HG03460 (cell line): ENCODE results near the gene MAD1L1.

ENCODE experiments used
- ATAC-seq: cut with Tn5 transposase; IDR thresholded peaks from one replicate; pipeline ENCODE4 v1.9.1; 2021; ENCODE audit not compliant: unreplicated experiment

MAD1L1 gene

DNA sequence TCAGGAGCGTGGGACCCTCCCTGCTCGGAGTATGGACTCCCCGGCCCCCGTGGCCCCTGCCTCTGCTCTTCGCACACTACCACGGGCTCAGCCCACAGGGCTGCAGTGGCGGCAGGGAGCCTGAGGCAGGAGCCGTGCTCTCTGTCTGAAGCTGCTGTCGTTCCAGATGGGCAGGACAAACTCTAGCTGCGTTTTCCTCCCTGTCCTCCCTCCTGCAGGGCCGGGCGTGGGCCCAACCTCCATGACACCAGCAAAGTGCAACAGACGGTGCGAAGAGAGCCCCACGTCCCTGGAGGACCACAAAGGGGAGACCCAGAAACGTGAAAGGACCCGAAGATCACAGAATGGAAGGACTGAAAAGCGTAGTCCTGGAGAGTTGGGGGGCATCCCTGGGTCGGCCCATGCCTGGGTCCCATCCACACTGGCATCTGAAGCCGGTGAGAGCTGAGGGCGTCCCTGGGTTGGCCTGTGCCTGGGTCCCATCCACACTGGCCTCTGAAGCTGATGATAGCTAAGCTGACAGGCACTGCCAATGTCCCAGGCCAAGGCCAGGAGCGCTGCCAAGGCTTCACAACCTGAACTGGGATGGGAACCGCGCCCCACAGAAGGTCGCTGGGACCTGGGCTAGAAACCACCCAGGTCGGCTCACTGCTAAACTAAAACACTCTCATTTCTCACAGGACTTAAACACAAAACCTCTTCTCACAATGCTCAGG lies 267.0 kb downstream of the MAD1L1 start:
- no peak for ATAC-seq

DNA sequence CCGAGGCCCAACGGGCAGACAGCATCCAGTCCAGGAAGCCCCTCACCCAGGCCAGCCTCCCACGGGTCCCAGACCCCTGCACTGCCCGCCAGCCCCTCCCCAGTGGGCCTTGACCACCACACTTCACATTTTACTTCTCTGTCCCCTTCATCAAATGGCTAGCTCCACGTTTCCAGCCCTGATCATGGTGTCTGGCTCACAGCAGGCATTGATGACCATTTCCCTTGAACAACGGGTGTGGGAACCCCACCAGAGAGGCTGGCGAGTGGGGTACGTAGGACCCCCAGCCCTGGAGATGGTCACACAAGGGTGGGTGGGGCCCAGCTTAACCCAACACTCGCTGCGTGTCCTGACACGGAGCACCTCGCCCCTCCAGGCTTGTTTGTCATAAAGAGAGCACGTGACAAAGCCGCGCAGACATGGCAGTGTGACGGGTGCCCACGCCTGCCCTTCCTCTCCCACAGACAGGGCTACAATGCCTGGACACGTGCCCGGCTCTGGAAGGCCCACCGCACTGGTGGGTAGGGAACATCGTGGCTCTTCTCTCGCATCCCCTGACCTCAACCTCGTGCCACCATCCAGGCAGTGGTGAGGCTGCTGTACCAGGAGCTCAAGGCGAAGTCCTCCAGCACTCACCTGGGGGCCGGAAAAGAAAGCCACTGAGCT lies 267.7 kb downstream of the MAD1L1 start:
- no peak for ATAC-seq

DNA sequence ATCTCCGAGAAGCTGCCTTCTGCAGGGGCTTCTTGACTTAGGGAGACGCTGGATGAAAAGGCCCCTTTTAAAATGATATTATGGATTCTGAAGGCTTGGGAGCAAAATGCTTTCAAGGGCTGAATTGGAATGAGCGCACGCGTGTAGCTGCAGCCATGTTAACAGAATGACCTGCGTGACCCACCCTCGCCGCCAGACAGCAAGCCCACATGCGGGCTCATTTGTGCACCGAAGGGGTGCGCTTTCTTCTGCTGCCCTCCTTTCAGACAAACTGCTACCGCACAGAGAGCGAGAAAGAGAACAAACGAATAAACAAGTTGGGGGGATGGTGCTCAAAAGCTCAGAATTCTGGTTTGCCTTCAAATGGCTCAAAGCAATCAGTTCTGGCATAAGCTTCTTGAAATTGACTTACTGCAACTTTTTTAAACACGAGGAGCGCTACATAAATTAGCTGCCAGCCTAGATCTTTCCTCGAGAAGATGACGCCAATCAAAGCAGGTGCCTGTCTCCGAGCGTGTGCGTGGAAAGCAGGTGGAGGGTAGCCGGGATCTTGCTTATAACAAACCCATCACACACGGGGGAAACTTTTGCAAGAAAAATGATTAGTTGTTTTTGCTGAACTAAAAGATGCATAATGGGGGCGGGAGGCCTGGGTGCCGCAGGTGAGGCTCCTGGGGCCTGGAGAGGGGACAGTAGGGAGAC lies 268.4 kb downstream of the MAD1L1 start:
- ATAC-seq: no peak

DNA sequence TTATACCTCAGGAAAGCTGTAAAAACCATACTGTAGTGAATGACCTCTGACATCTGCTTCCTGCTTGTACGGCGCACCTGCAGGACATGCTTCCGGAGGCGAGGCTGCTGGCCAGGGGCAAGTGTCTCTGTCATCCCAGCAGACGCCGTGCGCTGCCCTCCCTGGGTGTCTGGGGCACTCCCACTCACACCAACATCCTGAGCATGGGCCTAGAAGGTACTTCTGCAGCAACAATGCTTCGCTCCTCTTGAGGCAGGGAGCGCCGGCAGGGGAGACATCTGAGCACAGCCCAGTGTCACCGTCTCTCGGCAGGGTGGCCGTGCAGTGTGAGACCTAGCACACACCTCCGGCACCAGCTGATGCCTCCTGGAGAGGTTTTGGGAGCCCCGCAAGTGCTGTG lies 269.2 kb downstream of the MAD1L1 start:
- ATAC-seq: no peak

DNA sequence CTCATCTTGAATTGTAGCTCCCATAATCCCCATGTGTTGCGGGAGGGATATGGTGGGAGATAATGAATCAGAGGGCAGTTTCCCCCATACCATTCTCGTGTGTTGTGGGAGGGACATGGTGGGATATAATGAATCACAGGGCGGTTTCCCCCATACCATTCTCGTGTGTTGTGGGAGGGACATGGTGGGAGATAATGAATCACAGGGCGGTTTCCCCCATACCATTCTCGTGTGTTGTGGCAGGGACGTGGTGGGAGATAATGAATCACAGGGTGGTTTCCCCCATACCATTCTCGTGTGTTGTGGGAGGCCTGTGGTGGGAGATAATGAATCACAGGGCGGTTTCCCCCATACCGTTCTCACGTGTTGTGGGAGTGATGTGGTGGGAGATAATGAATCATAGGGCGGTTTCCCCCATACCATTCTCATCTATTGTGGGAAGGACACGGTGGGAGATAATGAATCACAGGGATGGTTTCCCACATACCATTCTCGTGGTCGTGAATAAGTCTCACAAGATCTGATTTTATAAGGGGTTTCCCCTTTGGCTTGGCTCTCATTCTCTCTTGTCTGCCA lies 271.0 kb downstream of the MAD1L1 start:
- no peak for ATAC-seq

DNA sequence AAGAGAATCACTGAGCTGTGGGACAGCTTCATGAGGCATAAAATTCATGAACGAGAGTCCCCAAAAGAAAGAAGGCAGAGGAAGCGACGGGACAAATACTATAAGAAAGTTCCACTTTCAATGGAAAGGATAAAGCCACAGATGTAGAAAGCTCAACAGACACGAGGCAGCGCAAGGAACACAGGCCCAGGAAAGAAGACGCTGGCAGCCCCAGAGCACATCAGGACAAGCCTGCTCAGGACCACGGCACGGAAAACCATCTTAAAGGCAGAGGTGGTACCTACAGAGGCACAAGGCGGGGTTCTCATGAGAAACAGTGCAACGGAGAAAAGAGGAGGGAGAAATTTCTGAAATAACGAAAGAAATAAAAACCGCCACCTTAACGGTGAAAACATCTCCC lies 273.4 kb downstream of the MAD1L1 start:
- no peak for ATAC-seq

DNA sequence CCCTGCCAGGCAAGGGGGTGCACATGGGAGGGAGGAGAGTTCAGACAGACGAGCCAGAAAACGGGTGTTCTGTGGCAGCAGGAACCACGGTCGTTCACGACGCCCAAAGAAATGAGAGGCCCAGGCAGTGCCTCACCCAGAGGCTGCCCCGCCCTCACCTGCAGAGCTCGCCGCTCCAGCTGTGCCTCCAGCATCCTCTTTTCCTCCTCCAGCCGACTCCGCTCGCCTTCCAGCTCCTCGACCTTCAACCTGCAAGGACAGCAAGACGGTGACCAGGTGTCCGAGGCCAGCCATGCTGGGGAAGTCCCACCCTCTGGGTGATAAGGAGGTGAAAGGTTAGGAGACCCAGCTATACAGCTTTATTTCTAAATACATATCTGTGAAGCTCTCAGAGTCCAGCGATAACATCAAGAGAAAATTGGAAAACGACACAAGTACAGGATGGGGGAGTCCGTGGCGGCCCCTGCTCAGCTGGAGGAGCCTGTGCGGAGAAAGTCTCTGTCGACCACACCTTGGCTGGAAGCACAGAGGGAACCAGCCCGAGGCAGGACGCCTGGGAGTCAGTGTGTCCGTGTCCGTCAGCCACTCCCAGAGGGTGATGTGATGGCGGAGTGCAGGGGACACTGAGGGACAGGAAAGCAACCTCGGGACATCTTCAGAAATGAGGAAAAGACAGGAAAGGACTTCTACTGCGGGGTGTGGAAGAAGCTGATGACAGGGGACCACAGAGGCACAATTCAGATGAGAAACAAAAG lies 275.1 kb downstream of the MAD1L1 start:
- no peak for ATAC-seq

DNA sequence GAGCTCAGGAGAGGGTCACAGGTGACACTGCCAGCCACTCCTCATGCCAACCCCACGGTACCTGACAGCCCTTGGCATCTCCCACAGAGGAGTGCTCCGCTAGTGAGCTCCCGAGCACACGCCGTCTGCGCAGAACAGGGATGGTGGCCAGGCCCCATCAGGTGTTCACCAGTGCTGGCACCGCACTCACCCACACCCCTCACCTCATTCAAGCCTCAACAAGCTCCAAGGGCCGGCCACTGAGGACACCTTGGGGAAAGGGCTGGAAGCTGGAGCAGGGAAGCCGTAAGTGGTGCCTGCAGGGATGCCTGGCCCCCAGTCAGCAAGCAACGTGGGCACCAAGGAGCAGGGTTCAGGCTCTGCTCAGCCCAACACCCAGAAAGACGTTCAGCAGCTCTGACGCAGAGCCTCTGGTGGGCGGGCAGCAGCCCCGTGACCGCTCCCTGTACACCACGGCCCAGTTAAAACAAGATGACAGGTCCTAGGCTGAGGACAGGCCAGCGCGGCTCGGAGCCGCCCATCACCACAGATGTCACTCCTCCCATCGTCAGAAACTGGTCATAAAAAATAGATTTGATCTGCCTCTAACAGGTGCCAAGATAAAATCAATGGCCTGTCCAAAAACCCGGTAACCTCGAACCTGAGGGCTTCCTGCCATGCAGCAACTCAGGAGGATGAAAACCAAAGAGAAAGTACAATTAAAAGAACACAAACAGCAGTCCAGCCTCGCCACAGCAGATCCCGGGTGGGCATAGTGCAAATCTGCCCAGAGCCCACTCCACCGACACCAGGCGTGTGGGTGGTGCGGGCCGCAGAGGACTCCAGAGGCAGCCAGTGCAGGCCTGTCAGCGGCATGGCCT lies 275.9 kb downstream of the MAD1L1 start:
- no peak for ATAC-seq

DNA sequence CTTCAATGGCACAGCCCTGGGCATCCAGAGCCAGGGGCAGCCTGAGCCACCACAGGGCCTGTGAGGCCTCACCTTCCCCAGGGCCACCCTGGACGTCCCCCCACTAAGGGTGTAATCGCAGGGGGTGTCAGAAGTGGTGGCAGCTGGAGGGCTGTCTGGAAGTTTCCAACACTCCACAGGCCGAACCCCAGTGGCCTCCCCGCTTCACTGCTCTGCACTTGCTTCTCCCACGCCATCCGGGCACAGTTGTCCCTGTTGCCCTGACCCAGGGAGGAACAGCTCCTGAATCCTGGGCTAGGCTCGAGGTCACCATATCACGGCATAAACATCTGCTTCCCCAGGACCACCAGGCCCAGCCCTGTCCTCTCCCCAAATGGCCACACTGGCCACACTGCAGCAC lies 276.6 kb downstream of the MAD1L1 start:
- no peak for ATAC-seq

DNA sequence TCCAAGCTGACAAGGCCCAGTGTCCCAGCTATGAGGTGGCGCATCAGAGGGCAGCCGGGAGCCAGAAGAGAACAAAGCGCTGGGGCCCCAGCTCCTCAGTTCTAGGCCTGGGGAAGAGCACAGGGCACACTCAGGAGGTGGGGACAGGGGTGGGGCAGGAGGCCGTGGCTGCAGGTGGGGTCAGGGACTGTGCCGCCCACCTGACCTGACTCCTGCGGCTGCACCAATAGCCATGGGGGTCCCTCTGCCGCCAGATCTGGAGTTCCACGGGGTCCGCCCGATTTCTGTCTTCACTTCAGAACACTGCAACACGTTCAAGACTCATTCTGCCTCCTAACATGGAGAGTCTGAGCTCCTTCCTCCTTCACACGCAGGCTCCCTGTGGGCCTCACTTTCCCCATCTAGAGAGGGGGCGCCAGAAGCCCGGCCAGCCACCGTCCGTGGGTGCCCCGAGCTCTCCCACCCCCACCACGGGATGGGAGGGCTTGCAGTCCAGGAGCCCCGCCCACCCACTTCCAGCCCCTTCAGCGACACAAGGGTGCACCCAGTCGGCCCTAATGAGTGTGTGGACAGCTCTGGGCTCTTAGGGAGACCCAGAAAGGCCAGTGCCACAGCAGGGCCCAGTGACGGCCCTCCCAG lies 278.3 kb downstream of the MAD1L1 start:
- no peak for ATAC-seq

DNA sequence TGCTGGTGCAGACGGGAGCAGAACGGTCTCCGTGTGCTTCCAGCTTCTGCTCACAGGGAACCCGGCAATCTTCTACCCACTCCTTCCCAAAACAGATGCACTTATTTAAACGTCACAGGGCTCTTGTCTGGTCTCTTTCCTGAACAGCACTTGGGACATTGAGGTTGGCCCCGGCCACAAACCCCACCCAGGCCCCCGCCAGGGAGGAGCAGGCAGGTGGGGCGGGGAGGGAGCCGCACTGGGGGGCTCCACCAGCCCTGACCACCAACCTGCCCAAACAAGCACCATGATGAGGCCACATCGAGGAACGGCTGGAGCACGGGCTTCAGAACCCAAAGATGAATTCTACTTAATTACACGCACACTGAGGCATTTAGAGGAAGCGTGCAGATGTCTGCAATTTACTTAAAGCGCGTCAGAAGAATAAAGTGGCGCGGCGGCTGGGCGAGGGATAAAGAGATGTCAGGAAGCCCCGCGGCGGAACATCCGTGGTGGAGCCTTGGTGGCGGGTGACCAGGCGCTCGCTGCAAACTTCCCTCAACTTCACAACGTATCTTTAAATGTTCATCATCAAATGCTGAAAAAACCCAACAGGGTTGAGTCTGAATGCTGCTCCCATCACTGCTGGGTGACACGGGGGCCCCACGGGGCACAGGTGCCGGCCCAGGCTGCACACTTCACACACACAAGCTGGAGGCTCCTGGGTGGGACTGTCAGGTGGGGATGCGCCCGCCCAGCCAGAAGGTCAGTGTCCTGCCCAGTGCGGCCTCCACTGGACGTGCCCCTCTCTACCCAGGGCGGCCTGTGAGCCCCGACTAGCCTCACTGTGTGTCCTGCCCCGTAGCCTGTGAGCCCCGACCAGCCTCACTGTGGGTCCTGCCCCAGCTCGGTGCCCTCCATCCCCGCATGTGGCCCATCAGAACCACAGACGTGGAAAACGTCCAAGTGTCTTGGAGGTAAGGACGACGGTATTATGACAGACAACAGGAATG lies 279.2 kb downstream of the MAD1L1 start:
- no peak for ATAC-seq

DNA sequence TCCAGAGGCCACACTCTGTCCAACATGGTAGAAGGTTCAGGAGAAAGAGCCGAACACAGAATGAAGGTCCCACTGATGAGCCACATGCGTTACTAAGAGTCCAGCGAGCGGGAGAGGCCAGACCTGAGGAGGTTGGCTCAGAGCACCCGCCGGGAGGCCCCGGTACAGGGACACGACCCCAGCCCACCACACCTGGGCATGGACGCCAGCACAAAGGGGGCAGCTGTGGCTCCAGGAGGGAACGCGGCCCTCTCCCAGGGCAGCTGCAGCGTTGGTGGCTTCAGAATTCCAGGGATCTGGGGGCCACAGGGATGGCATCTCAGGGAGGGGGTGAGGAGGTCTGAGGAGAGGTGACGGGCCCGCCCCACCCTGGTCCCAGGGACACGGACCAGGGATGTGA lies 280.0 kb downstream of the MAD1L1 start:
- no peak for ATAC-seq

DNA sequence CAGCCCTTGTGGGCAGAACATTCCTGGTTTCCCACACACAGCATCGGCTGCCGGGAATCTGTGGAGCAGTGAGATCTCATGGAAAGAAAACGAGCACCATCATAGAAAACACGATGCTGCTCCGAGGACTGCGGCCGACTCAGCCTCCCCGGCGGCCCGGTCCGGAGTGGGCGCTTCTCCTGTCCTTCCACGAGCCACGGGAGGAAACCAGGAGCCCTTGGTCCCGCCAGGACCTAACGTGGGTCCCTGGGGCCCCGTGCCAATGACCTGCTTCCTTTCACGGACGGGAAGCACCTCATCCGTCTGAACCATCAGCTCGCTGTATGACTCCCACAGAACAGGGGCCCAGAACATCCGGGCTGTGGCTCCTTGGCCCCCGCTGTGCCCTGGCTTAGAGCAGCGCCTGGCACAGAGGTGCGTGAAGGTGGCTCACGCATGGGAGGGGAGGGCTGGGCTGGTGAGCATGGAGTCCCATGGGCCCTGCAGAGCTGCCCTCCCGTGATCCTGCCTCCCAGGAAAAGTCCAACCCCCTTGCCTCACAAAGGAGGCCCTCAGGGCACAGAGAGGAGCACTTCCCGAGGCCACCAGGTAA lies 280.5 kb downstream of the MAD1L1 start:
- no peak for ATAC-seq

DNA sequence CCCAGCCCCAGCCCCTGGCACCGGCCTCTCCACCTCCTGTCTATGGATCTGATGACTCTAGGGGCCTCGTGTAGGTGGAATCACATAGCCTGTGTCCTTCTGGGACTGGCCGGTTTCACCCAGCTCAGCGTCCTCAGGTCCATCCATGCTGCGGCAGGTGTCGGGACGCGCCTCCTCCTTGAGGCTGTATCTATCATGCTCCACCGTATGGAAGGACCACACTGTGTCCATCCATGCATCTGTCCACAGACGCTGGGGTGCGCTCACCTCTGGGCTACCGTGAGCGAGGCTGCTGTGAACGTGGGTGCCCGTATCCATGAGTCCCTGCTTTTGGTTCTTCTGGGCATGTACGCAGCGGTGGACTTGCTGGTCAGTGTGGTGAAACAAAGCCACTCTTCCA lies 281.1 kb downstream of the MAD1L1 start:
- ATAC-seq: no peak

DNA sequence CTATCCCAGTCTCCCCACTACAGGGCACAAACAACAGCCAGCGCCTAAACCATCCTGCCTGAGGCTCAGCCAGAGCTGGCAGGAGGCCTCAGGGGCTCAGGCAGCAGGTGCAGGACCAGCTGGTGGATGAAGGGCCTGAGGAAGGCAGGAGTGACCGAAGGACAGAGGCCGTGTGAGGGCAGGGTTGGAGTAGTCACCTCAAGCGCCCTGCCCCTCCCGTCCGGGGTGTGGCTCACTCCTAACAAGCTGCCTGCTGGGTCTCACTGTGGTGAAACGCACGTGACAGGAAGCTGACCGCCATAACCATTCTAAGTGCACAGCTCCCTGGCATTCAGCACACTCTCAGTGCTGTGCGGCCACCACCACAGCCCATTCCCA lies 281.6 kb downstream of the MAD1L1 start:
- ATAC-seq: no peak

DNA sequence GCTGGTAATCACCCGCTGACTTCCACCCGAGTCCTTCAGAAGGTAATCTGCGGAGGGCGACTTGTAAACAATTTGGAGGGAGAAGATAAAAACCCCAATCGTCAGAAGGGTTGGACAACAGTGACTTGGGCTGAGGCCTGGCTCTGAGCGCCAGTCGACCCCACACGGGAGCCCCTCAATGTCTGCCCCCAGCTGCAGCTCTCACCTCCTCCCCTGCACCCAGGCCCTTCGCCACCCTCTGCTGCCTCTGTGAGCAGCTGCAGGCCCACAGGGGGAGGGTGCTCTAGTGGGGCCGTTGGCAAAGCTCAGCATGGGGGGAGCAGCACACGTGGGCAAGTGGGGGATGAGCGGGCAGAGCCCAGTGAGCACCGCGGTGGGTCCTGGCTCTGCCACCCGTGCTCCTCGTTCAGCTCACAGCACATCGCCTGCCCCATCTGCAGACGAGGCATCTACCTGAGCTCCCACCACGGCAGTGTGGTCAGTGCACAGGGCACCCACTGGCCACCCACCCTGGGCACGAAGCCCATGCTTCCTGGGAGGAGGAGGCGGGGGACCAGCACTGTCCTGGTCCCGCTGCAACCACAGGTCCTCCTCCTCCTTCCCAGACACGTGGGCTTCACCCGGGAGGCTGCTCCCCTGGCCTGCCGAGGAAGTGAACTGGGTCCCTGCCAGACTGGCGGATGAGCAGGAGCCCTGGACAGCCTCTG lies 282.1 kb downstream of the MAD1L1 start:
- no peak for ATAC-seq

DNA sequence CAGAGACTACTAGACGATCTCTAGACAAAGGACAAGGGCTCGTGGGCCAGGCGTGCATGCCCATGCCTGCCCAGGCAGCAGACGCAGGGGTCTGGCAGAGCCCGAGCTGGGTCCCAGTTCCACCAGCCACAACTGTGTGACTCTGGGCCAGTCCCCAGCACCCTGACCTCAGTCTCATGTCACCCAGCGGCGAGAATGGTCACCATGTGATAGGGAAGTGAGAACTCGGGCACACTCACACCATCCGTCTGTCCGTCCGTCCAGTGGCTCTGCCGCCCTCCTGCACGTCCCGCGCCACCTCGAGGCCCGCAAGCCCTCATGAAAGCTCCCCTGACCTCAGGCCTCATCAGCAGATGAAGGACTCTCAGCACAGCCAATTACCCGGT lies 282.7 kb downstream of the MAD1L1 start:
- no peak for ATAC-seq

DNA sequence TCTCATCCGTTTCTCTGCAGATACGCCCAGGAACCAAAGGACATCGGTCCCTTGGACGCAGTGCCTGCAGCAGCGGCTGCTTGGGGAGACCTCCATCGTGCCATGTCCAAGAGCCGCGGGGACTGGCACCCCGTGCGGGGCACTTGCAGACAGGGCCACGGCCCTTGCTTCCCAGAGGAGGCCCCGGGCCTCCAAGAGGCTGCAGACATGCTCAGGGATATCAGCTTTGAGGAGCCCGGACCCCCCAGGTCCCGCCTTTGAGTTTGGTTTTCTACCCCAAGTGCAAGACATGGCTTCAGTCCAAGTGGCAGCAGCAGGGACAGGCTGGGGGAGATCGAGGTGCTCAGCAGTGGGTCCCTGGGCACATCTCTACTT lies 283.1 kb downstream of the MAD1L1 start:
- ATAC-seq: no peak
